Thoracic aorta (tissue), 2 donors: ENCODE measurements around the gene C16orf92. TPM values are rescaled to one million over a fixed set of nuclear protein-coding genes. Genes with fewer than 3 reads are reported as not detected.
A peak's percentile ranks its signal among the peaks of the same experiment; 100 is the strongest.

Experiments used
- ATAC-seq: fragments of 150-250 bp; one replicate; pipeline ENCODE4 v1.8.0; 2017; ENCODE audit warnings: low read depth; ENCODE audit not compliant: insufficient number of reproducible peaks, low FRiP score
- DNase-seq: peaks from one replicate; pipeline ENCODE4 v3.0.0-alpha.2; 2020; ENCODE audit warnings: low spot score
- H3K27ac ChIP-seq, 2 donors: fragments of 200-600 bp; sonication (generic); 1 replicate in 1 of 2; 2 replicates in 1 of 2; pipeline ENCODE4 v1.5.1; 2016; ENCODE audit warnings: mild to moderate bottlenecking in 2 of 2, moderate library complexity in 2 of 2
- H3K27me3 ChIP-seq: fragments of 200-600 bp; sonication (generic); replicated peaks from 2 replicates; pipeline ENCODE4 v1.6.0; 2016; ENCODE audit warnings: mild to moderate bottlenecking; ENCODE audit not compliant: insufficient read depth
- H3K36me3 ChIP-seq: fragments of 200-600 bp; sonication (generic); one replicate; pipeline ENCODE4 v1.5.1; 2016
- H3K4me1 ChIP-seq, 2 donors: fragments of 200-600 bp; sonication (generic); 1 replicate in 1 of 2; 2 replicates in 1 of 2; pipeline versions ENCODE4 v1.5.1 to v1.6.0; 2016; ENCODE audit warnings: low read depth in 2 of 2, mild to moderate bottlenecking in 1 of 2; ENCODE audit not compliant: control insufficient read depth in 1 of 2
- H3K4me3 ChIP-seq: fragments of 200-600 bp; sonication (generic); 2 replicates; pipeline ENCODE4 v1.5.1; 2016; ENCODE audit warnings: mild to moderate bottlenecking
- H3K9me3 ChIP-seq: fragments of 200-600 bp; sonication (generic); 2 replicates; pipeline ENCODE4 v1.5.1; 2016
- total RNA-seq, 2 donors: library from RNA; depleted of rRNA; stranded (reverse); fragments of >200 nt; gene quantifications; one replicate each; pipeline versions ENCODE4 v1.1.0 to v1.2.3, GENCODE V29; 2016
- TF ChIP-seq, protein P1 (sequence below): fragments of 200-600 bp; sonication (generic); IDR thresholded peaks from one replicate; pipeline ENCODE4 v1.5.1; 2019; ENCODE audit warnings: antibody characterized with exemption

Gene C16orf92
- total RNA-seq, 2 donors from 2014 or later = not detected

DNA sequence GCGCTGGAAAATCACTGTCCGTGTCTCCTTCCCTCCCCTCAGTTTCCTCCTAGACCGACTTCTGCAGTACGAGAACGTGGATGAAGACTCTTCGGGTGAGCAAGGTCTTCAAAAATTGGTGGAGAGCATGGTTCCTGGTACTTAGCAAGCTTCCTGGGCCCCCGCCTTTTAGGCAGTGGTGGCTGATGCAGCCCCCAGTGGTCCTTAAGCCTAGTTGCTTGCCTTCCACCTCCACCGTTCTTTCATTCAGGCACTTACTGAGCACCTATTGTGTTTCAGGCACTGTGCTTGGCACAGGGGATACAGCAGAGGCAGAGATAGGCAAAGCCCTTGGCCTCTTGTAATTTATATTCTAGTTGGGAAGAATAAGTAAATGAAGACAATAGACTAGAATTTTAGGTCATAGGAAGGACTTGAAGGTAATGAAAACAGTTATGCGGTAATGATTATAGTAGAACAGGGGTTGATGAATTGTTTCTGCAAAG lies 26.2 kb upstream of the C16orf92 start:
- DNase-seq = no peak
- Histone ChIP-seq H3K27me3 (no peaks in the 10 kb centered on the region), H3K4me3 (peak overlapping the region; percentile 86), H3K9me3 (no peaks in the 10 kb centered on the region), H3K4me1 (peaks cover 12 to 20% of the 10 kb centered on the region in 2 donors), H3K36me3 (peaks cover 14% of the 10 kb centered on the region), H3K27ac (peak overlapping the region in 1 of 2 donors; percentile 96)
- TF ChIP-seq, protein P1, sequence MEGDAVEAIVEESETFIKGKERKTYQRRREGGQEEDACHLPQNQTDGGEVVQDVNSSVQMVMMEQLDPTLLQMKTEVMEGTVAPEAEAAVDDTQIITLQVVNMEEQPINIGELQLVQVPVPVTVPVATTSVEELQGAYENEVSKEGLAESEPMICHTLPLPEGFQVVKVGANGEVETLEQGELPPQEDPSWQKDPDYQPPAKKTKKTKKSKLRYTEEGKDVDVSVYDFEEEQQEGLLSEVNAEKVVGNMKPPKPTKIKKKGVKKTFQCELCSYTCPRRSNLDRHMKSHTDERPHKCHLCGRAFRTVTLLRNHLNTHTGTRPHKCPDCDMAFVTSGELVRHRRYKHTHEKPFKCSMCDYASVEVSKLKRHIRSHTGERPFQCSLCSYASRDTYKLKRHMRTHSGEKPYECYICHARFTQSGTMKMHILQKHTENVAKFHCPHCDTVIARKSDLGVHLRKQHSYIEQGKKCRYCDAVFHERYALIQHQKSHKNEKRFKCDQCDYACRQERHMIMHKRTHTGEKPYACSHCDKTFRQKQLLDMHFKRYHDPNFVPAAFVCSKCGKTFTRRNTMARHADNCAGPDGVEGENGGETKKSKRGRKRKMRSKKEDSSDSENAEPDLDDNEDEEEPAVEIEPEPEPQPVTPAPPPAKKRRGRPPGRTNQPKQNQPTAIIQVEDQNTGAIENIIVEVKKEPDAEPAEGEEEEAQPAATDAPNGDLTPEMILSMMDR = no peak
- ATAC-seq = no peak

DNA sequence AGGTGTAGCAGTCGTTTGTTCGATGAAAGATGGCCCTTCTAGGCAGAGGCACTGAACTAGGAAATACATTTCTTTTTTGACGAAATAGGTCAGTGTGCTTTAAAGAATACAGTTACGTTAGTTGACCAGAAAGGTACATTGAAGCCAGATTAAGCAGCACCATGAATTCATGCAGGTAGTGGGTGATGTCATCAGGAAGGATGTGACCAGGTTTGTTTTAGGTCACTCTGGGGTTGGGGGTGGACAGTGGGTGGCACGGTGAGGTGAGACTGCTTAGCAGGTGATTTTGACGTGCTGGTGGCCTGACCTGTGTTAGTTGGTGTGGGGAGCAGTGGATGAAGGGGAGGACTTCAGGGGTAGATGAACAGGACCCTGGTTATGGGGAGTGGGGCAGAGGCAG lies 23.4 kb upstream of the C16orf92 start:
- Histone ChIP-seq H3K4me3 (no peak overlapping the region), H3K9me3 (no peaks in the 10 kb centered on the region), H3K4me1 (peaks cover 9 to 14% of the 10 kb centered on the region in 2 donors), H3K27ac (no peak overlapping the region), H3K27me3 (no peaks in the 10 kb centered on the region), H3K36me3 (peaks cover 7% of the 10 kb centered on the region)
- DNase-seq = no peak
- ATAC-seq = no peak
- TF ChIP-seq, protein P1 = no peak

DNA sequence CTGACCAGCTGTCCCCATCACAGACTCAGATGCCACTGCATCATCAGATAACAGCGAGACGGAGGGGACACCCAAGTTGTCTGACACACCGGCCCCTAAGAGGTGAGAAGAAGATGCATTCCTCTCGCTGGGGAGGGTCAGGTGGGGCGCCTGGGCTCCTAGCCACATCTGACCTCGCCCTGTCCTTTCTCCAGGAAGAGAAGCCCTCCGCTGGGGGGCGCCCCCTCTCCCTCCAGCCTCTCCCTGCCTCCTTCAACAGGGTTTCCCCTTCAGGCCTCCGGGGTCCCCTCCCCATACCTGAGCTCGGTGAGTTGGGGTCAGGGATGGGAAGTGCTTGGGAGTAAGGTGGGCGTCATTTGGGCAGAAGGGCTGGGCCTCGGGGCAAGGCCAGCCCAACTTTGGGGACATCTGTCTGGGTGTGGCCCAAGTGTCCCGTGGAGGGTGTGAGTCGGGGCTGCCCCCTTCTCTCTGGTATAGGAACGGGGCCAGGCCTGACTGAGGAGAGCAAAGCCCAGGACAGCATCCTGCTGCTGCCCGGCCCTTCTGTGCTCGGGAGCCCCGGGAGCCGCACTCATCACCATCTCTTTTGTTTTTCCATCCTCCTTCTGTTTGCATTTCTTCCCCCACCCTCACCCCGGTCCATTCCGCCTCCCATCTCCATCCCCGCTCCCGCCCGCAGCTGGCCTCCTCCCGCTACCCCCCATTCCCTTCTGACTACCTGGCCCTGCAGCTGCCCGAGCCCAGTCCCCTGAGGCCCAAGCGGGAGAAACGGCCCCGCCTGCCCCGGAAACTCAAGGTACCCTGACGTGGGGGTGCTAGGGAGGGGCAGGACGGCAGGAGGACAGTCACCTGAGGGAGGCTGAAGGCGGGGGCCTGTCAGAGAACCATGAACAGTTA lies 22.0 kb upstream of the C16orf92 start:
- H3K27me3 ChIP-seq = no peaks in the 10 kb centered on the region
- no peak overlapping the region for H3K27ac ChIP-seq
- H3K36me3 ChIP-seq = peaks cover 7% of the 10 kb centered on the region
- DNase-seq = no peak
- ATAC-seq = no peak
- TF ChIP-seq, protein P1 = no peak
- H3K4me1 ChIP-seq = peaks cover 6 to 9% of the 10 kb centered on the region in 2 donors
- H3K4me3 ChIP-seq = no peak overlapping the region
- no peaks in the 10 kb centered on the region for H3K9me3 ChIP-seq

DNA sequence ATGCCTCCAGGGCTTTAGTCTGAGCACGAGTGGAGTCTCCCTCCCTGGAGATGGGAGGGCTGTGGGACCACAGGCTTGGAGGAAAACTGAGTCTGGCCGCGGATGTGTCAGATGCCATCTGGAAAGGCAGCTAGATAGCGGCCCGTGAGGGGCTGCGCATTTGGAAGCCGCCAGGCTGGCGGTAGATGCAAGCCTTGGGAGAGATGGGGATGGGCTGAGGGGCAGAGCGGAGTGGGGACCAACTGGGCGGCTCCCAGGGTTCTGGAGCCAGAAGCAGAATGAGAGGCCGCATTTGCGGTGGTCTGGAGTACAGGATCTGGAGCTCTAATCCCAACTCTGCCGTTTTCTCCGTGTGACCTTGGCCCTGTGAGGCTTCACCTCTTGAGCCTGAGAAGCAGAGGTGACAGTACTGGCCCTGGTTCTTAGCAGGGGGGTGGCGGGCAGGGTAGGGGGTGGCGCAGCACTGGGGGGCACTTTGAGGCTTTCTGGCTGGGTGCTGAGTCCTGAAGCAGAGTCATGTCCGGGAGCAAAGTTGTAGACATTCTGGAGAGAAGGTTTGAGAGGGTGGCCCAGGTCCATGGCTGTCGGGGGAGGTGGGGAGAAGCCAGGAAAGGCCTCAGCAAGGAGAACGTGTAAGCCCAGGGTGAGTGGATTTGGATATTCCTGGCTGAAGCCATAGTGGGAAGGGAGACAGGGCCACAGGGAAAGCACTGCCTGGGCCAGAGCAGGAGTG lies 20.2 kb upstream of the C16orf92 start:
- ATAC-seq = no peak

More for the DNA sequence above, 20.2 kb upstream of the C16orf92 start:
- Histone ChIP-seq H3K27ac (no peak overlapping the region), H3K9me3 (no peaks in the 10 kb centered on the region), H3K4me1 (no peaks in the 10 kb centered on the region), H3K27me3 (no peaks in the 10 kb centered on the region), H3K36me3 (peaks cover 7% of the 10 kb centered on the region), H3K4me3 (no peak overlapping the region)
- TF ChIP-seq, protein P1 = no peak
- no peak for DNase-seq
